ENCODE measurements around the gene OSBP2. TPM values are rescaled to one million over a fixed set of nuclear protein-coding genes. Genes with fewer than 3 reads are reported as not detected.

OSBP2 gene
- total and polyA plus RNA-seq, 2 of the 13 experiments (the other 11 are each of a cell fraction or from before 2014, with no cell fraction given), result 5.0 to 7.7 TPM

GRCh38 chr22:30863081-30863833 is 168.6 kb downstream of the OSBP2 start (continued):
- TF ChIP-seq PITX1 (CRISPR knock-in tag; IDR thresholded peaks at IDR 0.05), result peak; percentile 59; the same call in 1 of the 2 replicates
- TF ChIP-seq, protein P1, sequence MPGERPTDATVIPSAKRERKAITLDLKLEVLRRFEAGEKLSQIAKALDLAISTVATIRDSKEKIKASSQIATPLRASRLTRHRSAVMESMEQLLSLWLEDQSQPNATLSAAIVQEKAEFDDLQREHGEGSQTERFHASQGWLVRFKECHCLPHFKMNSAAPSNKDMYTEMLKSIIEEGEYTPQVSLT (CRISPR knock-in tag; IDR thresholded peaks at IDR 0.05; ENCODE audit: borderline replicate concordance, low read depth), result no peak
- TF ChIP-seq, protein P2, sequence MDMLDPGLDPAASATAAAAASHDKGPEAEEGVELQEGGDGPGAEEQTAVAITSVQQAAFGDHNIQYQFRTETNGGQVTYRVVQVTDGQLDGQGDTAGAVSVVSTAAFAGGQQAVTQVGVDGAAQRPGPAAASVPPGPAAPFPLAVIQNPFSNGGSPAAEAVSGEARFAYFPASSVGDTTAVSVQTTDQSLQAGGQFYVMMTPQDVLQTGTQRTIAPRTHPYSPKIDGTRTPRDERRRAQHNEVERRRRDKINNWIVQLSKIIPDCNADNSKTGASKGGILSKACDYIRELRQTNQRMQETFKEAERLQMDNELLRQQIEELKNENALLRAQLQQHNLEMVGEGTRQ (IDR thresholded peaks at IDR 0.05; ENCODE audit: low read depth, low read length), result no peak
- TF ChIP-seq, protein P2 (CRISPR knock-in tag; IDR thresholded peaks at IDR 0.05; ENCODE audit: borderline replicate concordance), result no peak
- 0 out of 2 replicates have a peak, but pooled peaks have one; percentile 37 for TF ChIP-seq ZNF691 (CRISPR knock-in tag; IDR thresholded peaks at IDR 0.05; ENCODE audit: borderline replicate concordance, low read depth)
- TF ChIP-seq NFKBIZ (CRISPR knock-in tag; IDR thresholded peaks at IDR 0.05), result no peak
- no peak for TF ChIP-seq ZNF619 (CRISPR knock-in tag; IDR thresholded peaks at IDR 0.05)
- peak; percentile 47; the same call in 1 of the 2 replicates for TF ChIP-seq ZNF362 (CRISPR knock-in tag; IDR thresholded peaks at IDR 0.05; ENCODE audit: borderline replicate concordance)
- no peak for TF ChIP-seq ZSCAN20 (CRISPR knock-in tag; IDR thresholded peaks at IDR 0.05; ENCODE audit: borderline replicate concordance)
- TF ChIP-seq, protein P3, sequence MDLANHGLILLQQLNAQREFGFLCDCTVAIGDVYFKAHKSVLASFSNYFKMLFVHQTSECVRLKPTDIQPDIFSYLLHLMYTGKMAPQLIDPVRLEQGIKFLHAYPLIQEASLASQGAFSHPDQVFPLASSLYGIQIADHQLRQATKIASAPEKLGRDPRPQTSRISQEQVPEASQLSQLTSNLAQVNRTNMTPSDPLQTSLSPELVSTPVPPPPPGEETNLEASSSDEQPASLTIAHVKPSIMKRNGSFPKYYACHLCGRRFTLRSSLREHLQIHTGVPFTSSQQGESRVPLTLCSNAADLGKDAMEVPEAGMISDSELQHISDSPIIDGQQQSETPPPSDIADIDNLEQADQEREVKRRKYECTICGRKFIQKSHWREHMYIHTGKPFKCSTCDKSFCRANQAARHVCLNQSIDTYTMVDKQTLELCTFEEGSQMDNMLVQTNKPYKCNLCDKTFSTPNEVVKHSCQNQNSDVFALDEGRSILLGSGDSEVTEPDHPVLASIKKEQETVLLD (CRISPR knock-in tag; IDR thresholded peaks at IDR 0.05; ENCODE audit: low read depth), result no peak
- no peak for TF ChIP-seq FOXA3 (CRISPR knock-in tag; IDR thresholded peaks at IDR 0.05)
- peak; percentile 96 for TF ChIP-seq ESRRA (CRISPR knock-in tag; IDR thresholded peaks at IDR 0.05; ENCODE audit: low read depth)
- TF ChIP-seq ARID5B (CRISPR knock-in tag; IDR thresholded peaks at IDR 0.05), result peak; percentile 72
- TF ChIP-seq ZNF703 (CRISPR knock-in tag; IDR thresholded peaks at IDR 0.05; ENCODE audit: borderline replicate concordance), result no peak
- no peak for TF ChIP-seq MAFK (conservative IDR thresholded peaks at IDR 0.05 in 1 of 2, IDR thresholded peaks at IDR 0.05 in 1 of 2; ENCODE audit: low read length in 2 of 2)
- no peak for TF ChIP-seq SOX6 (IDR thresholded peaks at IDR 0.05)
- peak; percentile 41; the same call in 1 of the 2 replicates for TF ChIP-seq SOX6 (CRISPR knock-in tag; IDR thresholded peaks at IDR 0.05)
- no peak for TF ChIP-seq ZNF224 (CRISPR knock-in tag; IDR thresholded peaks at IDR 0.05)
- no peak for TF ChIP-seq ZNF549 (CRISPR knock-in tag; IDR thresholded peaks at IDR 0.05)
